Karpas-422 (cell line): ENCODE data around the gene MEX3D. TPM values are rescaled to one million over a fixed set of nuclear protein-coding genes. Genes with fewer than 3 reads are reported as not detected.
"Not testable (repeated sequence)": the region's sequence is repeated elsewhere in the genome, so short reads cannot be mapped to it uniquely, and the experiment has no call there.

ENCODE experiments used
- DNase-seq: peaks from one replicate; pipeline ENCODE4 v3.0.0-alpha.2; 2015
- H2AFZ ChIP-seq: fragments of 200-600 bp; sonication (generic); 2 replicates; pipeline ENCODE4 v1.6.1; 2014; ENCODE audit warnings: antibody characterized with exemption, low read length, mixed read lengths
- H3K27ac ChIP-seq: fragments of 200-600 bp; sonication (generic); 2 replicates; pipeline ENCODE4 v1.5.1; 2014; ENCODE audit warnings: mild to moderate bottlenecking, low read length, moderate library complexity
- H3K27me3 ChIP-seq: fragments of 200-600 bp; sonication (generic); 2 replicates; pipeline ENCODE4 v1.6.1; 2014; ENCODE audit warnings: low read length, mixed read lengths
- H3K36me3 ChIP-seq: fragments of 200-600 bp; sonication (generic); 2 replicates; pipeline ENCODE4 v1.6.1; 2014; ENCODE audit warnings: low read length, mixed read lengths; ENCODE audit not compliant: insufficient read depth
- H3K4me1 ChIP-seq: fragments of 200-600 bp; sonication (generic); 2 replicates; pipeline ENCODE4 v1.6.1; 2014; ENCODE audit warnings: mild to moderate bottlenecking, low read length, mixed read lengths
- H3K4me2 ChIP-seq: fragments of 200-600 bp; sonication (generic); 2 replicates; pipeline ENCODE4 v1.6.1; 2014; ENCODE audit warnings: low read length, low read depth, mild to moderate bottlenecking; ENCODE audit not compliant: poor library complexity, severe bottlenecking
- H3K4me3 ChIP-seq: fragments of 200-600 bp; sonication (generic); 2 replicates; pipeline ENCODE4 v1.5.1; 2014; ENCODE audit warnings: mild to moderate bottlenecking, antibody characterized with exemption, low read length, mixed read lengths
- H3K79me2 ChIP-seq: fragments of 200-600 bp; sonication (generic); 2 replicates; pipeline ENCODE4 v1.6.1; 2014; ENCODE audit warnings: mild to moderate bottlenecking, low read length, mixed read lengths
- H3K9ac ChIP-seq: fragments of 200-600 bp; sonication (generic); 2 replicates; pipeline ENCODE4 v1.6.0; 2014; ENCODE audit warnings: low read length
- H3K9me2 ChIP-seq: fragments of 200-600 bp; sonication (generic), shearing (Covaris generic); replicated peaks from 2 replicates; pipeline ENCODE4 v1.6.0; 2014; ENCODE audit warnings: mild to moderate bottlenecking, low read length, moderate library complexity; ENCODE audit not compliant: insufficient read depth
- H3K9me3 ChIP-seq: fragments of 300-700, 200-600 bp; sonication (generic); 2 replicates; pipeline ENCODE4 v1.6.1; 2014; ENCODE audit warnings: low read length, mixed read lengths
- H4K20me1 ChIP-seq: fragments of 200-600 bp; sonication (generic); 2 replicates; pipeline ENCODE4 v1.6.1; 2014; ENCODE audit warnings: mild to moderate bottlenecking, antibody characterized with exemption, low read length, low read depth; ENCODE audit not compliant: insufficient read depth
- total RNA-seq: library from RNA; depleted of rRNA; stranded (reverse); fragments of >200 nt; shearing (Covaris generic); gene quantifications from 2 replicates; pipeline ENCODE4 v1.2.3, GENCODE V29; 2014; ENCODE audit warnings: low replicate concordance

The MEX3D gene
- total RNA-seq, 1 experiment from 2014 or later, result 5.6 TPM

- no peak overlapping the region for H3K9ac ChIP-seq
- no peaks in the 10 kb centered on the region for H4K20me1 ChIP-seq
- H3K9me2 ChIP-seq, result no peaks in the 10 kb centered on the region
- no peaks in the 10 kb centered on the region for H3K36me3 ChIP-seq
- no peaks in the 10 kb centered on the region for H3K9me3 ChIP-seq
- no peak overlapping the region for H2AFZ ChIP-seq
- H3K27ac ChIP-seq, result no peak overlapping the region
- no peaks in the 10 kb centered on the region for H3K4me1 ChIP-seq
- no peak overlapping the region for H3K4me3 ChIP-seq
- H3K4me2 ChIP-seq, result no peak overlapping the region
- no peaks in the 10 kb centered on the region for H3K79me2 ChIP-seq
- no peak for DNase-seq
- no peaks in the 10 kb centered on the region for H3K27me3 ChIP-seq
These were observed 36.5 kb downstream of the MEX3D start for GRCh38 chr19:1531587-1531986.

GRCh38 chr19:1530856-1531255 lies 37.3 kb downstream of the MEX3D start:
- not testable (repeated sequence) for DNase-seq, H3K9me3 ChIP-seq, H3K9me2 ChIP-seq, H3K4me1 ChIP-seq, H3K27ac ChIP-seq, H4K20me1 ChIP-seq, H3K27me3 ChIP-seq, H3K79me2 ChIP-seq, H2AFZ ChIP-seq, H3K9ac ChIP-seq, H3K4me3 ChIP-seq, H3K4me2 ChIP-seq, H3K36me3 ChIP-seq

GRCh38 chr19:1529430-1529816 lies 38.7 kb downstream of the MEX3D start:
- H3K9me2 ChIP-seq, result no peaks in the 10 kb centered on the region
- H3K4me2 ChIP-seq, result no peak overlapping the region
- H3K27ac ChIP-seq, result no peak overlapping the region
- H3K79me2 ChIP-seq, result no peaks in the 10 kb centered on the region
- H4K20me1 ChIP-seq, result no peaks in the 10 kb centered on the region
- no peak for DNase-seq
- no peak overlapping the region for H2AFZ ChIP-seq
- no peaks in the 10 kb centered on the region for H3K9me3 ChIP-seq
- H3K36me3 ChIP-seq, result no peaks in the 10 kb centered on the region
- no peak overlapping the region for H3K9ac ChIP-seq
- H3K4me1 ChIP-seq, result no peaks in the 10 kb centered on the region
- H3K4me3 ChIP-seq, result no peak overlapping the region
- H3K27me3 ChIP-seq, result no peaks in the 10 kb centered on the region

- Histone ChIP-seq H3K9me3 (no peaks in the 10 kb centered on the region), H3K4me1 (no peaks in the 10 kb centered on the region), H3K36me3 (no peaks in the 10 kb centered on the region), H3K79me2 (no peaks in the 10 kb centered on the region), H3K27me3 (no peaks in the 10 kb centered on the region), H3K27ac (no peak overlapping the region), H2AFZ (no peak overlapping the region), H3K9ac (no peak overlapping the region), H3K9me2 (no peaks in the 10 kb centered on the region), H3K4me2 (no peak overlapping the region), H3K4me3 (no peak overlapping the region), H4K20me1 (no peaks in the 10 kb centered on the region)
- DNase-seq, result no peak
These were observed 39.3 kb downstream of the MEX3D start for GRCh38 chr19:1528596-1529429.

- no peaks in the 10 kb centered on the region for H3K9me2 ChIP-seq
- H3K27me3 ChIP-seq, result no peaks in the 10 kb centered on the region
- H3K79me2 ChIP-seq, result no peaks in the 10 kb centered on the region
- no peaks in the 10 kb centered on the region for H3K36me3 ChIP-seq
- DNase-seq, result no peak
- no peak overlapping the region for H3K27ac ChIP-seq
- H2AFZ ChIP-seq, result no peak overlapping the region
- no peaks in the 10 kb centered on the region for H4K20me1 ChIP-seq
- H3K9me3 ChIP-seq, result no peaks in the 10 kb centered on the region
- no peaks in the 10 kb centered on the region for H3K4me1 ChIP-seq
- no peak overlapping the region for H3K9ac ChIP-seq
- H3K4me3 ChIP-seq, result no peak overlapping the region
- H3K4me2 ChIP-seq, result no peak overlapping the region
These were observed 40.3 kb downstream of the MEX3D start for GRCh38 chr19:1527650-1528309.

- Histone ChIP-seq H3K79me2 (no peaks in the 10 kb centered on the region), H2AFZ (no peak overlapping the region), H3K4me3 (no peak overlapping the region), H3K36me3 (no peaks in the 10 kb centered on the region), H3K4me2 (no peak overlapping the region), H3K9me3 (no peaks in the 10 kb centered on the region), H4K20me1 (no peaks in the 10 kb centered on the region), H3K4me1 (no peaks in the 10 kb centered on the region), H3K9me2 (no peaks in the 10 kb centered on the region), H3K27ac (no peak overlapping the region), H3K9ac (no peak overlapping the region), H3K27me3 (no peaks in the 10 kb centered on the region)
- no peak for DNase-seq
These were observed 41.0 kb downstream of the MEX3D start for GRCh38 chr19:1526979-1527649.

GRCh38 chr19:1526066-1526778 lies 41.9 kb downstream of the MEX3D start:
- no peaks in the 10 kb centered on the region for H3K9me2 ChIP-seq
- H3K27ac ChIP-seq, result no peak overlapping the region
- DNase-seq, result no peak
- no peak overlapping the region for H3K4me3 ChIP-seq
- no peaks in the 10 kb centered on the region for H3K27me3 ChIP-seq
- no peaks in the 10 kb centered on the region; the same call in 1 of the 2 replicates for H3K4me1 ChIP-seq
- H3K36me3 ChIP-seq, result no peaks in the 10 kb centered on the region
- no peaks in the 10 kb centered on the region for H4K20me1 ChIP-seq
- no peaks in the 10 kb centered on the region for H3K79me2 ChIP-seq
- no peak overlapping the region for H2AFZ ChIP-seq
- H3K9me3 ChIP-seq, result no peaks in the 10 kb centered on the region
- no peak overlapping the region for H3K4me2 ChIP-seq
- no peak overlapping the region for H3K9ac ChIP-seq

GRCh38 chr19:1525343-1525742 lies 42.8 kb downstream of the MEX3D start:
- no peak overlapping the region for H2AFZ ChIP-seq
- no peaks in the 10 kb centered on the region for H4K20me1 ChIP-seq
- no peaks in the 10 kb centered on the region for H3K27me3 ChIP-seq

More at GRCh38 chr19:1525343-1525742, 42.8 kb downstream of the MEX3D start:
- no peak overlapping the region for H3K9ac ChIP-seq
- no peaks in the 10 kb centered on the region; the same call in 1 of the 2 replicates for H3K4me1 ChIP-seq
- H3K79me2 ChIP-seq, result no peaks in the 10 kb centered on the region
- no peaks in the 10 kb centered on the region for H3K36me3 ChIP-seq
- no peak overlapping the region for H3K4me2 ChIP-seq
- no peak overlapping the region for H3K4me3 ChIP-seq
- DNase-seq, result no peak
- H3K9me2 ChIP-seq, result no peaks in the 10 kb centered on the region
- no peak overlapping the region for H3K27ac ChIP-seq
- no peaks in the 10 kb centered on the region for H3K9me3 ChIP-seq
